ENCODE measurements around the gene COG5.

DNA sequence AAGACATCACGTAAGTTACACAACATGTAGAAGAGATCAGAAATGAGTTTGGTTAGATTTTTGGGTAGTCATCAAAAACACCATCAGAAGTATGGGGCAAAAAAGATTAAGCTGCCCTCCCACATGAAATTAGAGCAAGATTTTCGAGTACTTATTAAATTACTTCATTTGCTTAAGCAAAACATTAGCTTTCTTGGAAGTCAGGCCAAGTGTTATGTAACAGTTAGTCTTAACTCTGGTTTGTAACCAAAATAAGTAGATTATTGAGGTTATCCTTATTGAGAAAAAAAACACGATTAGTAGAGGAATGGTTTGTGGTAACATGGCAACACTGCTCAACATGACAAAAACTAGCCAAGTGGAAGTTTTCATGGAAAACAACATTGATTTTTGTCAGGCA, 357.0 kb downstream of the COG5 start:
- TF ChIP-seq, protein P1, sequence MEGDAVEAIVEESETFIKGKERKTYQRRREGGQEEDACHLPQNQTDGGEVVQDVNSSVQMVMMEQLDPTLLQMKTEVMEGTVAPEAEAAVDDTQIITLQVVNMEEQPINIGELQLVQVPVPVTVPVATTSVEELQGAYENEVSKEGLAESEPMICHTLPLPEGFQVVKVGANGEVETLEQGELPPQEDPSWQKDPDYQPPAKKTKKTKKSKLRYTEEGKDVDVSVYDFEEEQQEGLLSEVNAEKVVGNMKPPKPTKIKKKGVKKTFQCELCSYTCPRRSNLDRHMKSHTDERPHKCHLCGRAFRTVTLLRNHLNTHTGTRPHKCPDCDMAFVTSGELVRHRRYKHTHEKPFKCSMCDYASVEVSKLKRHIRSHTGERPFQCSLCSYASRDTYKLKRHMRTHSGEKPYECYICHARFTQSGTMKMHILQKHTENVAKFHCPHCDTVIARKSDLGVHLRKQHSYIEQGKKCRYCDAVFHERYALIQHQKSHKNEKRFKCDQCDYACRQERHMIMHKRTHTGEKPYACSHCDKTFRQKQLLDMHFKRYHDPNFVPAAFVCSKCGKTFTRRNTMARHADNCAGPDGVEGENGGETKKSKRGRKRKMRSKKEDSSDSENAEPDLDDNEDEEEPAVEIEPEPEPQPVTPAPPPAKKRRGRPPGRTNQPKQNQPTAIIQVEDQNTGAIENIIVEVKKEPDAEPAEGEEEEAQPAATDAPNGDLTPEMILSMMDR (IDR thresholded peaks at IDR 0.05; ENCODE audit: low read depth, low read length, poor library complexity, severe bottlenecking), result no peak
- no peak for TF ChIP-seq EZH2phosphoT487 (IDR thresholded peaks at IDR 0.05; ENCODE audit: borderline replicate concordance, low read length)

Measured in DOHH2 (cell line).